GM12892 (cell line): Measurements from ENCODE around the gene CFAP299.
"Not testable (repeated sequence)": the region's sequence is repeated elsewhere in the genome, so short reads cannot be mapped to it uniquely, and the experiment has no call there.

Experiments
- DNase-seq: peaks from one replicate; pipeline ENCODE4 v3.0.0; 2011; ENCODE audit not compliant: insufficient read length
- FAIRE-seq: peaks from 2 replicates; lab custom pipeline; 2011; peaks lifted over from hg19 to GRCh38; lab: Jason Lieb, UNC
- POLR2A ChIP-seq: IDR thresholded peaks from 2 replicates; pipeline ENCODE4 v1.6.1; 2011; ENCODE audit warnings: low read depth, low read length, control low read depth
- POLR2AphosphoS5 ChIP-seq: IDR thresholded peaks from 2 replicates; pipeline ENCODE4 v1.6.1; 2011; ENCODE audit warnings: low read depth, low read length, control low read depth
- TAF1 ChIP-seq: IDR thresholded peaks from 2 replicates; pipeline ENCODE4 v1.6.1; 2011; ENCODE audit warnings: low read depth, mild to moderate bottlenecking, control low read depth, low read length, borderline replicate concordance

Gene CFAP299

DNA sequence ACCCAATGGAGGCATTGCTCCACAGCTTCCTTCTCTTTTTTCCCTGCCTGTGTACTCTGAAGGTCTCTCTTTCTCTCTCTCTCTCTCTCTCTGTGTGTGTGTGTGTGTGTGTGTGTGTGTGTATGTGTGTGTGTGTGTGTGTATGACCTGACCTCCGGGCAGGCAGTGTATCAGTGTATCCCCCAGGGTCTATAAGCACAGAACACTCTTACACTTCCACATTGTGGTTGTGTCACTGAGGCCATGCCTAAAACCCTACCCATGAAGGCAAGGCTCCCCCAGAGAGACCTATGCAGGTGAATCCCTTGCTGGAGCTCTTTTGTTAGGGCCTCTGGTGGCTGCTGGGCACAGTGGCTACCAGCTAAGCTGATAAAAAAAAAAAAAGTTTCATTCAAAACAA lies 394.6 kb downstream of the CFAP299 start:
- DNase-seq = no peak
- FAIRE-seq = no peak
- TF ChIP-seq POLR2A = no peak
- TF ChIP-seq TAF1 = no peak
- no peak for TF ChIP-seq POLR2AphosphoS5

DNA sequence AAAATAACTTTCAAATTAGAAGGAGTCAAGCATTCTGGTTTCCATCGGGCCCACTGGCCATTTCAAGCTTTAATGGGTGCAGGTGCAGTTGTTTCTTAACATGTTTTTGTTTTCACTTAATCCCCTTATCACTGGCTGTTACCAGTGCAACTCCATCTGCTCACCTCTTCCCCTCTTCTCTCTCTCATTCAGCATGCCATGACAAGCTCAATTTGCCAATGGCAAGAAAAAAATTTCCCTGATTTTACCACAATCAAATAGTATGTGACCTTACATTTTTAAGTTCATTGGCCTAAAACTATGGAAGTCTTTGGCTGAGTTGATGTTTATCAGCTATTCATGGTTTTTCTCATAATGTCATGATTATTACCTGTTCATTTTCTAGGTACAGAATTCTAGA lies 395.9 kb downstream of the CFAP299 start:
- no peak for FAIRE-seq
- no peak for TF ChIP-seq POLR2AphosphoS5
- no peak for TF ChIP-seq TAF1
- no peak for TF ChIP-seq POLR2A
- DNase-seq = no peak

DNA sequence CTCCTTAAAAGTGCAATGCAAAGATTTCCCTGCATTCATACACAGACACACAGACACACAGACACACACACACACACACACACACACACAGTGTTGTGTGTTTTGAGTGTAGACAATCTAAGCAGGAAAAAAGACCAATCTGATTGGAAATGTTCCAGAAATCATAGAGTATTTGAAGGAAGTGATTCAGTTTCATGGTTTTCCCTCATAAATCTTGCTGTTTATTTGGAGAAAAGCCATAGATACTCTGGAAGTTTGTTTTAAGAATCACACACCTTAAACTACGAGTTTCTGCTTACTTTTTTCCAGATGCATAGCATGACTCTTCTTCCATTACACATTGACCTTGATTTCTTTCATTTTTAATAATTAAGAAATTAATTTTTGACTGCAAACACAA lies 396.5 kb downstream of the CFAP299 start:
- DNase-seq = no peak
- TF ChIP-seq TAF1 = no peak
- no peak for TF ChIP-seq POLR2A
- TF ChIP-seq POLR2AphosphoS5 = no peak
- no peak for FAIRE-seq

DNA sequence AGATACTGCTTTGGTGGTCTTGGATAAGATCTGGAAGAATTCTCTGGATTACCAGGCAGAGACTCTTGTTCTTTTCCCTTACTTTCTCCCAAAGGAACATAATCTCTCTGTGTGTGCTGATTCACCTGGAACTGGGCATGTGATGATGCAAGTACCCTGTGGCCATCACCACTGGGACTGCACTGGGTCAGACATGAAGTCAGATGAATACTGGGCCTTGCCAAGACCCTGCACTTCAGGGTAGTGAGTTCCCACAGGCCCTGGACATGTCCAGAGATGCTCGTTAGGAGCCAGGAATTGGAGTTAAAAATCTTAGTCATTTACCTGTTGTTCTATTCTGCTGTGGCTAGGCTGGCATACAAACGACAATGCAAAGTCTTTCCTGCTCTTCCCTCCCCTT lies 404.8 kb downstream of the CFAP299 start:
- no peak for DNase-seq
- TF ChIP-seq POLR2A (no peak), POLR2AphosphoS5 (no peak), TAF1 (no peak)
- no peak for FAIRE-seq

DNA sequence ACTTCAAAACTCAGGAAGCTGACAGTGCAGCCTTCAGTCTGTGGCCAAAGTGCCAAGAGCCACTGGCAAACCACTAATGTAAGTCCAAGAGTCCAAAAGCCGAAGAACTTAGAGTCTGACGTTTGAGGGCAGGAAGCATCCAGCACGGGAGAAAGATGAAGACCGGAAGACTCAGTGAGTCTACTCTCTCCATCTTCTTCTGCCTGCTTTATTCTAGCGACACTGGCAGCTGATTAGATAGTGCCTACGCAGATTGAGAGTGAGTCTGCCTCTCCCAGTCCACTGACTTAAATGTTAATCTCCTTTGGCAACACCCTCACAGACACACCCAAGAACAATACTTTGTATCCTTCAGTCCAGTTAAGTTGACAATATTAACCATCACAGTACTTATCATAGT lies 414.0 kb downstream of the CFAP299 start:
- FAIRE-seq, DNase-seq: not testable (repeated sequence)

DNA sequence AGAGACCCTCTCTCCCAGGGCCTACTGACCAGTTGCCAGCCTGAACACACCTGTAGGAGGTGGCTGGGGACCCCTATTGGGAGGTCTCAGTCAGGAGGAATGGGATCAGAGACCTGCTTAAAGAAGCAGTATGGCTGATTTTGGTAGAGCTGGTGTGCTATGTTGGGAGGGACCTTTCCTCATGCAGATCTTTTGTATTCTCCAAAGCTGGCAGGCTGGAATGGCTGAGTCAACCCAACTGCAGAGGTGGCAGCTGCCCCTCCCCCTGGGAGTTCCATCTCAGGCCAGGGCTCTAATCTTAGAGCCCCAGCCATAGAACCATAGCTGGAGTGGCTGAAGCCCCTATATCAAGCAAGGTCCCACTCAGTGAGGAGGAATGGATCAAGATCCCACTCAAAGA lies 415.7 kb downstream of the CFAP299 start:
- FAIRE-seq (no peak), DNase-seq (no peak)
- no peak for TF ChIP-seq POLR2AphosphoS5
- no peak for TF ChIP-seq POLR2A
- no peak for TF ChIP-seq TAF1

DNA sequence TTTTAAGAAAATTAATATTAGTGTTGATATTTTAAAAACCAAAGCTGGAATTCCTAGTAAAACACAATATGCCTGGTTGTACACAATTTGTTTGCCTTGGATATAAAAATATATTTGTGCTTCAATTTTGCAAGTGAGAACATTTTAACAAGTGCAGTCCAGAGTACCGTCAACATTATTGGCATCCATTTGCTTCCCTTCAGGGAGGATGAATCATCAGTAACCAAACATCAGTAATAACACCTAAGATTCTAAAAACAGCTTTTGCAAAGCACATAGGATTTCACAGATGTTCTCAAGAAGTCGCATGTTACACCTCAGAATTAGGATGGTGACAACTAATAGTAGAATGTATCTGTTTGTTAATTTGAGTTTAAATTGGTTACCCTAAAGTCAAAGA lies 432.4 kb downstream of the CFAP299 start:
- DNase-seq (no peak), FAIRE-seq (no peak)
- TF ChIP-seq POLR2AphosphoS5 = no peak
- no peak for TF ChIP-seq POLR2A
- TF ChIP-seq TAF1 = no peak

DNA sequence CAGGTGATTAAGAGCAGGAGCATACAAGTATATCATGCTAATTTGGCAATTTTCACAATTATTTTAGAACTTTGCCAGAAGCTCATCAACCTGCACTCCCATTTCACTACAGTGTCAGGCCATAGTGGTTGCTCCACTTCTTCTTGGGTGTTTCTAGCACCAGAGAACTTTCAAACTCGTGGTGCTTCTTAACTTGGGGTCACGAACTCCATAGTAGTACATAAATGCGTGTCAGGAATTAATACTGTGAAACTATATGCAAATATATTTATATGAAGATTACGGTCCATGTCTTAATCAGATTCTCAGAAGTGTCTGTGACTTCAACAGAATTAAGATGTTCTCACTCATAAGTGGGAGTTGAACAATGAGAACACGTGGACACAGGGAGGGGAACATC lies 440.6 kb downstream of the CFAP299 start:
- no peak for TF ChIP-seq TAF1
- no peak for TF ChIP-seq POLR2A
- no peak for TF ChIP-seq POLR2AphosphoS5
- DNase-seq (no peak), FAIRE-seq (no peak)

DNA sequence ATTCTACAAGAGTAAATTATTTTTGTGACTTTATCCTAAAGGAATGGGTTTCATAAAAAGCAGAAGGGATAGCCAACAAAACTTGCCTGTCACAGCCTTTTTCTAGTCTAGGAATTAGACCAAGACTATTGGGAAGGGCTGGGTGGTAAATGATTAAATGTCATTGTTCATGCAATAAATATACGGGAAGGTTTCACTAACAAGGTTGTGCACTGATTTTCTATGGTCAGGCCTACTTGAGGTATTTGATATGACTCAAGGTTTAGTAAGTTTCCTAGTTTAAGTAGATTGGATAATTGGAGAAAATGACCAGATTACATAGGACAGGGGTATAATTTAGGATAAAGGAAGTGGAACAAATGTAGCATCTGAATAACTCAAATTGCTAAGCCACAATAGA lies 445.9 kb downstream of the CFAP299 start:
- no peak for FAIRE-seq
- TF ChIP-seq POLR2A (no peak), TAF1 (no peak), POLR2AphosphoS5 (no peak)
- no peak for DNase-seq

DNA sequence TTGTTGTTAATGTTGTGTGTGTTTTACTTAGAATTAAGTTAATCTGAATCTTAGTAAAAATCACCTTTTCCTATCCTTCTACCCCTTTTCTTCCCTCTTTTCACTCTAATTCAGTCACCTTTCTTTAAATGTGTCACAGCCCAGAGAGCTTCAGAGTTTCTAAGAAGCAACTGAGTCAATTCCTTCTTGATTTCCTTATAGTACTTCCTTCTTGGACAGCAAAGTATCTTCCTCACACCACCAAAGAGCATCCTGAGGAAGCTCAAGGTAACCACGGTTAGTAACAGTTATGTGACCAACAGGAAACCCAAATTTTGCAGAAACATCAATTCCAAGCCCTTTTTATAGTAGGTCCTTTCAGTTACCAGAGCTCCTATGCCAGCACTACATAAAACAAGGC lies 451.8 kb downstream of the CFAP299 start:
- DNase-seq (no peak), FAIRE-seq (no peak)
- TF ChIP-seq TAF1 = no peak
- no peak for TF ChIP-seq POLR2A
- no peak for TF ChIP-seq POLR2AphosphoS5

DNA sequence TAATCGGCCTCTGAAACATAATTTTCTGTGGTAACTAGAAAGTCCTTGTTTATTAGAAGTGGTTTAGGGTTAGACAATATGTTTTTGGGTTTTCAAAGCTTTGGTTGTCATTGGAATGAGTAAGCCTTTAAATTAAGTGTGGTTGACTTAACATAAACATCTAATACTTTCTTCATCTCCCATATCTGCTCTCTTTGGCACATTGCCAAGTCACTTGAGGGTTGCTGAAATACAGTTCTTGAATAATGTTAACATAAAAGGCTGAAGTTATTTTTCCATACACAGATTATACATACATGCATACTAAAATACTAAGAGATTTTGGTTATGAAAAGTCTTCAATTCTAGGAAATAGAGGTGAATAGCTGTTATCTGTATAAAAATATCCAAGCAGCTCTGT lies 453.3 kb downstream of the CFAP299 start:
- DNase-seq = no peak
- FAIRE-seq = no peak
- TF ChIP-seq POLR2AphosphoS5 = no peak
- TF ChIP-seq POLR2A = no peak
- no peak for TF ChIP-seq TAF1

DNA sequence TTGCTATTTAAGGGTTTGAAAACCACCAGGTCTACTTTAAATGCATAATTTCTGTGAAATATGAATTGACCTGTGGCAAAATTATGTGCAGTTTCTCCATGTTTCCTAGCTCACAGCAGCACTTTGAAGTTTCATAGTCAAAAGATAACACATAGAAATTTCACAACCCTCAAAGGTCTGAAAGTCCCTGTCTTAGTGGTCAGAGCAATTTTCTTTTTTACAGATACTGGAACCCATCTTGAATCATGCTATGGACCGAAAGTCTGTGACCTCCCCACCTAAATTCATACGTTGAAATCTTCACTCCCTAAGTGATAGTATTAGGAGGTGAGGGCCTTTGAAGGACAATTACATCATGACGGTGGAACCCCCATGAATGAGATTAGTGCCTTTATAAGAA lies 454.6 kb downstream of the CFAP299 start:
- DNase-seq = no peak
- FAIRE-seq = no peak
- TF ChIP-seq POLR2AphosphoS5 = no peak

DNA sequence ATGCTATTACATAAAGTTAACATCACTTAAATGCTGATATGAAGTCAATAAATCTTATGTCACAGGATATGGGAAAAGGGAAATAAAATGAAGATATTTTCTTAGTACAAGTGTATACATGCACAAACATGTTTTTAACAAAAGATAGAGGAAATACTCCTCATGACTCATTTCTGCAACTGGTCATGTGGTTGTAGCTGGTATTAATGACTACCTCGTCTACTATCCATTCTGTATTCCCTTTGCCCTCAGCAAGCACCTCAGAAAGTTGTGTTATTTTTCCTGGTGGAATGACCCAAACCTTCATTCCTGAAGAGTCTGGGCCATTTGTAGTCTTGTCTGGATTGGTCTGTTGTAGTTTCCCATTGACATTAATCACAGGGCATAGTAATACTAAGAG lies 458.1 kb downstream of the CFAP299 start:
- not testable (repeated sequence) for DNase-seq, FAIRE-seq

DNA sequence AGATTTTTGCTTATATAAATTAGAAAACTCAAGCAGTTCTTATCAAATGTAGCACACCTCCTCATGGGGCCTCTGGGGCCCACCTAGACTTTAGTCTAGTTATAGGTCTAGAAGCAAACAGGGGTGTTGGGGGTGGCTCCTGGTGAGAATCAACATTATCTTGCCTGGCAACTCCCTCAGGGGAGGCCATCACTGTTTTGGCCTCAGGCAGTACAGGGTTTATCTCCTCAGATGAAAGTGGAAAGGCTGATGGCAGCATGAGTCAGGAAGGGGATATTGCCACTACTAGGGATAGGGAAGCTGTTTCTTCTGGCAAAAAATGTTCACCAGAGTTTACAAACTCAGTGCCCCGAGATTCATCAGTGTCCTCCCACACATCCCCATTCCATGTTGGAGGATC lies 462.6 kb downstream of the CFAP299 start:
- FAIRE-seq (peak; percentile 30), DNase-seq (no peak)
- no peak for TF ChIP-seq TAF1
- no peak for TF ChIP-seq POLR2AphosphoS5
- no peak for TF ChIP-seq POLR2A

DNA sequence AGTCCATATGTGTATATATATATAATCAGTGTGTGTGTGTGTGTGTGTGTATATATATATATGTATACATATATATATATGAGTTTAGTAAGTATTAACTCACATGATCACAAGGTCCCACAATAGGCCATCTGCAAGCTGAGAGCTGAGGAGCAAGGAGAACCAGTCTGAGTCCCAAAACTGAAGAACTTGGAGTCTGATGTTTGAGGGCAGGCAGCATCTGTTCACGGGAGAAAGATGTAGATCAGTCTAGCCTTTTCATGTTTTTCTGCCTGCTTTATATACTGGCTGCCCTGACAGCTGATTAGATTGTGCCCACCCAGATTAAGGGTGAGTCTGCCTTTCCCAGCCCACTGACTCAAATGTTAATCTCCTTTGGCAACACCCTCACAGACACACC lies 465.2 kb downstream of the CFAP299 start:
- not testable (repeated sequence) for DNase-seq, FAIRE-seq
